ENCODE data around the gene RGL3.

The RGL3 gene

GRCh38 chr19:11399667-11400066 is 19.4 kb downstream of the RGL3 start:
- no peak overlapping the region for H3K4me3 ChIP-seq (ENCODE audit: low read depth, low read length)
- TF ChIP-seq CTCF (IDR thresholded peaks at IDR 0.05; ENCODE audit: insufficient read depth, low read depth, low read length, missing control alignments), result no peak
- DNase-seq (ENCODE audit: low read depth), result no peak

- DNase-seq (ENCODE audit: low read depth), result no peak
- no peak overlapping the region for H3K4me3 ChIP-seq (ENCODE audit: low read depth, low read length)
- TF ChIP-seq CTCF (IDR thresholded peaks at IDR 0.05; ENCODE audit: insufficient read depth, low read depth, low read length, missing control alignments), result no peak
These were observed 22.0 kb downstream of the RGL3 start for GRCh38 chr19:11397089-11397610.

- no peak overlapping the region for H3K4me3 ChIP-seq (ENCODE audit: low read depth, low read length)
- no peak for TF ChIP-seq CTCF (IDR thresholded peaks at IDR 0.05; ENCODE audit: insufficient read depth, low read depth, low read length, missing control alignments)
- DNase-seq (ENCODE audit: low read depth), result no peak
These were observed 28.0 kb downstream of the RGL3 start for GRCh38 chr19:11390933-11391680.

GRCh38 chr19:11390359-11390758 is 28.8 kb downstream of the RGL3 start:
- no peak for DNase-seq (ENCODE audit: low read depth)
- TF ChIP-seq CTCF (IDR thresholded peaks at IDR 0.05; ENCODE audit: insufficient read depth, low read depth, low read length, missing control alignments), result no peak
- no peak overlapping the region for H3K4me3 ChIP-seq (ENCODE audit: low read depth, low read length)

GRCh38 chr19:11387162-11388034 is 31.7 kb downstream of the RGL3 start:
- TF ChIP-seq CTCF (IDR thresholded peaks at IDR 0.05; ENCODE audit: insufficient read depth, low read depth, low read length, missing control alignments), result no peak
- DNase-seq (ENCODE audit: low read depth), result no peak
- H3K4me3 ChIP-seq (ENCODE audit: low read depth, low read length), result no peak overlapping the region

- TF ChIP-seq CTCF (IDR thresholded peaks at IDR 0.05; ENCODE audit: insufficient read depth, low read depth, low read length, missing control alignments), result no peak
- H3K4me3 ChIP-seq (ENCODE audit: low read depth, low read length), result no peak overlapping the region
- no peak for DNase-seq (ENCODE audit: low read depth)
These were observed 34.4 kb downstream of the RGL3 start for GRCh38 chr19:11384778-11385129.
